Measurements from ENCODE around the gene CAMTA1.

DNA sequence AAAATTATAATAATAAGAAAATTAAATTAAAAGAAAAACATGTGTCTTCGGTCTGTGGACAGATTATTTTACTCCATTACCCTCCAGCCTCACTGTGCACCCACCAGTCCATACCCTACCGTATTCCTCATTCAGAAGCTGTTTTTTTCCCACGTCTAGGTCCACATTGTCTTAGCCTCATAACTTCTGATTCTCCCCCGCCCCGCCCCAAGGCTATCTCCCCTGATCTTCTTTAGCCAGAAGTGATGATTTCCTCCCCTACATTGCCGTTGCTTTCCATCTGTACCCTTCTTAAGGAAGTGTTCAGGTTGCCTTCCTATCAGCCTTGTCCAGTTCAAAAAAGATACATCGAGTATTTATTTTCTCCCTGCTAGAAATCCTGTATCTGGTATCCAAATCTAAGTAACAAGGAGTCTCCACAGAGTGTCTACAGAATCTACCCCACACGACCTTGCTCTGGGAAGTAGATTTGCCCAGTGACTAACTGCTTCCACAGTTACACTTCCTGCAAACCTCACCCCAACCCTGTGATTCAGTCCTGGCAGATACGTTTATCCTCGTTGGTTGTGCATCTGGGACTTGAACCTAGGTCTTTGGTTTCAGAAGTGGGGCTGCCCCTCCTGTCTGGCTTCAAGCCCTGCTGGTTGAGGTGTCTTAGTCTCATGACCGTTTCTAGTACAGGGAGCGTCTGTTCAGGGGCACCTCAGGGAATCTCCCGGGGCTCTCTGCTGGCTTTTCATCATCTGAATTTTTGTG, 470.2 kb downstream of the CAMTA1 start:
- TF ChIP-seq, protein P1, sequence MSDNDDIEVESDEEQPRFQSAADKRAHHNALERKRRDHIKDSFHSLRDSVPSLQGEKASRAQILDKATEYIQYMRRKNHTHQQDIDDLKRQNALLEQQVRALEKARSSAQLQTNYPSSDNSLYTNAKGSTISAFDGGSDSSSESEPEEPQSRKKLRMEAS (IDR thresholded peaks at IDR 0.05), result no peak
- TF ChIP-seq, protein P2, sequence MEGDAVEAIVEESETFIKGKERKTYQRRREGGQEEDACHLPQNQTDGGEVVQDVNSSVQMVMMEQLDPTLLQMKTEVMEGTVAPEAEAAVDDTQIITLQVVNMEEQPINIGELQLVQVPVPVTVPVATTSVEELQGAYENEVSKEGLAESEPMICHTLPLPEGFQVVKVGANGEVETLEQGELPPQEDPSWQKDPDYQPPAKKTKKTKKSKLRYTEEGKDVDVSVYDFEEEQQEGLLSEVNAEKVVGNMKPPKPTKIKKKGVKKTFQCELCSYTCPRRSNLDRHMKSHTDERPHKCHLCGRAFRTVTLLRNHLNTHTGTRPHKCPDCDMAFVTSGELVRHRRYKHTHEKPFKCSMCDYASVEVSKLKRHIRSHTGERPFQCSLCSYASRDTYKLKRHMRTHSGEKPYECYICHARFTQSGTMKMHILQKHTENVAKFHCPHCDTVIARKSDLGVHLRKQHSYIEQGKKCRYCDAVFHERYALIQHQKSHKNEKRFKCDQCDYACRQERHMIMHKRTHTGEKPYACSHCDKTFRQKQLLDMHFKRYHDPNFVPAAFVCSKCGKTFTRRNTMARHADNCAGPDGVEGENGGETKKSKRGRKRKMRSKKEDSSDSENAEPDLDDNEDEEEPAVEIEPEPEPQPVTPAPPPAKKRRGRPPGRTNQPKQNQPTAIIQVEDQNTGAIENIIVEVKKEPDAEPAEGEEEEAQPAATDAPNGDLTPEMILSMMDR (IDR thresholded peaks at IDR 0.05; ENCODE audit: low read depth, low read length, missing input control), result no peak
- TF ChIP-seq EGR1 (IDR thresholded peaks at IDR 0.05; ENCODE audit: low read depth in 2 of 2) (no peak), TAF1 (conservative IDR thresholded peaks at IDR 0.05) (no peak)

All from liver (tissue), 3 donors.